NCI-H226 (cell line): ENCODE data around the gene CLPSL1.

ENCODE experiments used
- DNase-seq: peaks from one replicate; pipeline ENCODE4 v3.0.0-alpha.2; 2015

The CLPSL1 gene

GRCh38 chr6:35797837-35798526 is 17.2 kb downstream of the CLPSL1 start:
- DNase-seq: no peak

GRCh38 chr6:35798706-35799105 is 17.9 kb downstream of the CLPSL1 start:
- no peak for DNase-seq

- DNase-seq: no peak
Measured at GRCh38 chr6:35801148-35801547, 20.3 kb downstream of the CLPSL1 start.

GRCh38 chr6:35804996-35805736 is 24.3 kb downstream of the CLPSL1 start, which contains the start of gene LHFPL5:
TSS of gene LHFPL5 (plus strand) at chr6:35805352. CDS start at chr6:35805671, 319 bp downstream.
- DNase-seq: peak; percentile 50

- DNase-seq: peak; percentile 64
Measured at GRCh38 chr6:35808688-35809087, 27.9 kb downstream of the CLPSL1 start.

GRCh38 chr6:35809809-35810208 is 29.0 kb downstream of the CLPSL1 start:
- no peak for DNase-seq

GRCh38 chr6:35810971-35811698 is 30.3 kb downstream of the CLPSL1 start:
- peak; percentile 45 for DNase-seq

- no peak for DNase-seq
Measured at GRCh38 chr6:35811699-35811995, 30.8 kb downstream of the CLPSL1 start.

- no peak for DNase-seq
Measured at GRCh38 chr6:35817515-35817914, 36.7 kb downstream of the CLPSL1 start.

- DNase-seq: no peak
Measured at GRCh38 chr6:35823601-35824000, 42.8 kb downstream of the CLPSL1 start.

- DNase-seq: no peak
Measured at GRCh38 chr6:35824552-35825192, 43.9 kb downstream of the CLPSL1 start.

GRCh38 chr6:35829306-35829705 is 48.5 kb downstream of the CLPSL1 start:
- no peak for DNase-seq

- DNase-seq: no peak
Measured at GRCh38 chr6:35831257-35832007, 50.6 kb downstream of the CLPSL1 start.

- DNase-seq: no peak
Measured at GRCh38 chr6:35833536-35833935, 52.7 kb downstream of the CLPSL1 start.
